GM10847 (cell line): ENCODE results near the gene C1orf159.

Experiments used
- POLR2A ChIP-seq: IDR thresholded peaks from 2 replicates; pipeline ENCODE4 v1.6.1; 2011; ENCODE audit not compliant: insufficient read length; ENCODE audit errors: extremely low read depth

Gene C1orf159

GRCh38 chr1:1041092-1041523 lies 74.8 kb downstream of the C1orf159 start:
- no peak for TF ChIP-seq POLR2A

GRCh38 chr1:1040004-1040991 lies 75.6 kb downstream of the C1orf159 start:
- TF ChIP-seq POLR2A = no peak

- no peak for TF ChIP-seq POLR2A
These were observed 76.6 kb downstream of the C1orf159 start for GRCh38 chr1:1039145-1039910.

GRCh38 chr1:1038694-1039093 lies 77.2 kb downstream of the C1orf159 start:
- no peak for TF ChIP-seq POLR2A

GRCh38 chr1:1037366-1038327 lies 78.2 kb downstream of the C1orf159 start:
- no peak for TF ChIP-seq POLR2A

- TF ChIP-seq POLR2A = no peak
These were observed 80.5 kb downstream of the C1orf159 start for GRCh38 chr1:1035291-1035943.

GRCh38 chr1:1034439-1034781 lies 81.5 kb downstream of the C1orf159 start:
- TF ChIP-seq POLR2A = no peak

GRCh38 chr1:1033731-1034438 lies 82.0 kb downstream of the C1orf159 start:
- no peak for TF ChIP-seq POLR2A

- TF ChIP-seq POLR2A = no peak
These were observed 82.8 kb downstream of the C1orf159 start for GRCh38 chr1:1033009-1033587.

GRCh38 chr1:1032424-1032823 lies 83.5 kb downstream of the C1orf159 start:
- no peak for TF ChIP-seq POLR2A
